Gastrocnemius medialis (tissue), 4 donors: ENCODE data around the gene AUTS2.

Source experiments
- POLR2A ChIP-seq, 2 donors: fragments of 450-650 bp; IDR thresholded peaks; one replicate each; pipeline ENCODE4 v1.6.1; 2017; ENCODE audit warnings: antibody characterized with exemption in 2 of 2, mild to moderate bottlenecking in 2 of 2, moderate library complexity in 2 of 2
- TF ChIP-seq, protein P1 (sequence below), 5 experiments: fragments of 450-650 bp in 3 of 5; fragments of 200-600 bp in 2 of 5; sonication (generic) in 2 of 5; IDR thresholded peaks in 4 of 5; conservative IDR thresholded peaks in 1 of 5; 1 replicate in 4 of 5; 2 replicates in 1 of 5; pipeline ENCODE4 v1.5.1; 2016 to 2019; ENCODE audit warnings: antibody characterized with exemption in 5 of 5, mild to moderate bottlenecking in 3 of 5, moderate library complexity in 3 of 5

DNA sequence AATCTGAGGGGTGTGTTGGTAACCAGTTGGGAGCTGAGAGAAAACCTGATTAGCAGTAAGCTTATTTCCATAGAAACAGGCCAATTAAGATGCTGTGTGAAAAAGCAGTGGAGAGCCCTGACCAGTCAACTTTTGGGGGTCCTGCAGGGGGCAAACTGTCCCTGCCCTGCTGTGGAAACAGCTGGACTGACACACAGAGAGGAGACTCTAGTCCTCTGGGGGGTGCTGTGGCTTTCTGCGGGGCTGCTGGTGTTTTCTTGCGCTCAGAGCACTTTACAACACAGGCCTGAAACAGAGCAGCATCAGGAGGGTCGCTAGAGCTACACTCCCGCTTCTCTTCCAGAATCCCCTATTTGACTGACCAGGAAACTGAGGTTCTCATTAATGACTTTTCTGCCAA, 986.8 kb downstream of the AUTS2 start:
- TF ChIP-seq, protein P1, sequence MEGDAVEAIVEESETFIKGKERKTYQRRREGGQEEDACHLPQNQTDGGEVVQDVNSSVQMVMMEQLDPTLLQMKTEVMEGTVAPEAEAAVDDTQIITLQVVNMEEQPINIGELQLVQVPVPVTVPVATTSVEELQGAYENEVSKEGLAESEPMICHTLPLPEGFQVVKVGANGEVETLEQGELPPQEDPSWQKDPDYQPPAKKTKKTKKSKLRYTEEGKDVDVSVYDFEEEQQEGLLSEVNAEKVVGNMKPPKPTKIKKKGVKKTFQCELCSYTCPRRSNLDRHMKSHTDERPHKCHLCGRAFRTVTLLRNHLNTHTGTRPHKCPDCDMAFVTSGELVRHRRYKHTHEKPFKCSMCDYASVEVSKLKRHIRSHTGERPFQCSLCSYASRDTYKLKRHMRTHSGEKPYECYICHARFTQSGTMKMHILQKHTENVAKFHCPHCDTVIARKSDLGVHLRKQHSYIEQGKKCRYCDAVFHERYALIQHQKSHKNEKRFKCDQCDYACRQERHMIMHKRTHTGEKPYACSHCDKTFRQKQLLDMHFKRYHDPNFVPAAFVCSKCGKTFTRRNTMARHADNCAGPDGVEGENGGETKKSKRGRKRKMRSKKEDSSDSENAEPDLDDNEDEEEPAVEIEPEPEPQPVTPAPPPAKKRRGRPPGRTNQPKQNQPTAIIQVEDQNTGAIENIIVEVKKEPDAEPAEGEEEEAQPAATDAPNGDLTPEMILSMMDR (IDR thresholded peaks at IDR 0.05 in 4 of 5, conservative IDR thresholded peaks at IDR 0.05 in 1 of 5): no peak
- TF ChIP-seq POLR2A (IDR thresholded peaks at IDR 0.05): no peak
